HG03196 (cell line): ENCODE measurements around the gene TIMM22.

Experiments
- ATAC-seq: cut with Tn5 transposase; IDR thresholded peaks from one replicate; pipeline ENCODE4 v1.9.1; 2021; ENCODE audit not compliant: unreplicated experiment

TIMM22 gene

GRCh38 chr17:1001640-1002411 is 4.9 kb downstream of the TIMM22 start:
- ATAC-seq, result no peak

GRCh38 chr17:1002412-1002753 is 5.5 kb downstream of the TIMM22 start:
- ATAC-seq, result no peak

DNA sequence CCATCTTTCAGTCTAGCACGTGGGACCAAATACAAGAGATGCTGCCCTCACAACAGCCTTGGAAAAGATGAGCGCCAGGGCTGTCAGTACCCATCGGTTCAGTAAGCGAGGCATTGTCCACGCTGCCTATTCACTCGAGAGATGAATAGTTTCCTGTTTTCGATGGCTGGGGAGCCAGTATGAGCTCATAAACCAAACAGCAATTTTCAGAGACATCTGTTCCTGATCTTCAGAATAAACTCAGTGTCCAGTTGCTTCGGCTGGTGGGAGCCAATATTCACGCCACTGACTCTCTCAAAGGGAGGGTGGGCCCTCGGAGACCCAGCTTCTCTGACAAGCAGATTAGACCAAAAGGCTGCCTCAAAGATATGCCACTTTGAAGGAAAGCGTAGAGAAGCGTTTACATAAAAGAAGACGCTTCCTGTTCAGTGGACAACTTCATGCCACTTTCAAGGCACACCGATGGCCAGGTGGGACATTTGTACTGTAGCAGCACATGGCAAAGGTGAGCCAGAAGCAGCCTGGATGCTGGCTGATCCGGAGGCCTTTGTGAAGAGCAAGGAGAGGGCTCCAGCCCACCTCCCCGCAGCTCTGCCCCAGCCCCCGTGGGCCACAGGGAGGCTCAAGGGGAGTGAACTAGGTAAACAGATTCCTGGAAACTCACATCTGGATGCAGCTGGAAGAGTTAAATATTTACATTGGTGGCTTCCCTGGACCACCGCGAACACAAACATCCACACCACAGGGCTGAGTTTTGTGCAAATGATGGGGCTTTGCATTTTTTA is 6.0 kb downstream of the TIMM22 start:
- ATAC-seq, result no peak

DNA sequence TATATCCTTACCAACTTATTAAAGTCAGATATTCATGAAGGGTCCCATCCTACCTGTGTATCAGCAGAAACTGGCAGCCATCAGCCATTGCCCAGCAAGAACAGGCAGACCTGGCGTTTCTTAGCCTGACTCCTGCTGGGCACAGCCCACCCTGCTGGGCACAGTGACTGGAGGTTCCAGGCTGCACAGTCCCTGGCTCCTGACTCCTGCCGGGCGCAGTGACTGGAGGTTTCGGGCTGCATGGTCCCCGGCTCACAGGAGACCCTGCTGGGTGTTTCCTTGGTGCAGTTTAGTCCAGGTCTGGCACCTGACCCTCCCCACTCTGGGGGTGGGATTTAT is 6.7 kb downstream of the TIMM22 start:
- ATAC-seq, result no peak

- ATAC-seq, result no peak
Measured at GRCh38 chr17:1003972-1004768, 7.2 kb downstream of the TIMM22 start.

DNA sequence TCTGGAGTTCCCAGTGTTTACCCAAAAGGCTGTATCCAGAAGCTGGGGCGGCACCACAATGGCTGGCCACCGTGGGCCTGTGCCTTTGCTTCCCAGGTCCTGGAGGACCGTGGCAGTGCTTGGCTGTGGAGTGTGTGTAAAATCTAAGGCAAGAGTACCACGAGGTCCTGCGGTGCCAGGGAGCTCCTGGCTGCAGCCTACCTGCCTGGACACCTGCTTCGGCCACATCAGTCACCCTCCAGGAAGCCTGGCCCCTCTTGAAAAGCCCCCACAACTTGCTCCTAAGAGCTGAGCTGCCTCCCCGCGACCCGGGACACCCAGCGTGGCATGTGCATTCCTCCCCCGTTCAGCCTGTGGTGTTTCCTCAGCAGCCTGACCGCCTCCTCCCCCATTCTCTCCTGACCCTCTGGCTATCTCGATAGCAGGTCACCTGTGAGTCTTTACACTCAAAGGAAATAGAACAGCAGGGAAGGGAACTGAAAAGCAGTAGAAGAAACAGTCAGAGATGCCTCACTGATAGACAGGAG is 7.9 kb downstream of the TIMM22 start:
- no peak for ATAC-seq

DNA sequence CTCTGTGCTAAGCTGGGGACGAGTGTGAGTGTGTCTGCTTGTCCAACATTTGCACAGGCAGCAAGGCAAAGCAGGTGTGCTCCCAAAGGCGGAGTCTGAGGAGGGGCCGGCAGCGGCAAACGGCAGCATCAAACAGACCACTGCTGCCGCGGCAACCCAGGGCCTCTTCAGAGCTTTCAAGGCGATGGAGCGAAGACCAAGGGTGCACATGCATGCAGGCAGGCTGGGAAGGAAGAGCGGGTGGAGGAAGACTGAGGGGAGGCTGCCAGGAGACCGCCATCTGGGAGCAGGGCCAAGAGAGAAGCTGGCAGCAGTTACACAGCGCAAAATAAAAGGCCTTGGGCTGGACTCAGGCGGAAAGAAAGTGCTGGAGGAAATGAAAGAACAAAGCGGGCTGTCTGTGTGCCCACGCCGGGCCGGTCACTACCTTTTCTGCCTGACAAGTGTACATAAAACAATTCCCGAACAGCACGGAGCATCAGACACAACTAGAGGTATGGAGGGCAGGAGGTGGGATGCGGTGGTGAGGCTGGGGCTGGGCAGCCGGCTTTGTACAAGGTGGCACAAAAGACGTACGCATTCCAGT is 8.5 kb downstream of the TIMM22 start:
- ATAC-seq, result no peak

GRCh38 chr17:1006054-1006453 is 9.1 kb downstream of the TIMM22 start:
- no peak for ATAC-seq

DNA sequence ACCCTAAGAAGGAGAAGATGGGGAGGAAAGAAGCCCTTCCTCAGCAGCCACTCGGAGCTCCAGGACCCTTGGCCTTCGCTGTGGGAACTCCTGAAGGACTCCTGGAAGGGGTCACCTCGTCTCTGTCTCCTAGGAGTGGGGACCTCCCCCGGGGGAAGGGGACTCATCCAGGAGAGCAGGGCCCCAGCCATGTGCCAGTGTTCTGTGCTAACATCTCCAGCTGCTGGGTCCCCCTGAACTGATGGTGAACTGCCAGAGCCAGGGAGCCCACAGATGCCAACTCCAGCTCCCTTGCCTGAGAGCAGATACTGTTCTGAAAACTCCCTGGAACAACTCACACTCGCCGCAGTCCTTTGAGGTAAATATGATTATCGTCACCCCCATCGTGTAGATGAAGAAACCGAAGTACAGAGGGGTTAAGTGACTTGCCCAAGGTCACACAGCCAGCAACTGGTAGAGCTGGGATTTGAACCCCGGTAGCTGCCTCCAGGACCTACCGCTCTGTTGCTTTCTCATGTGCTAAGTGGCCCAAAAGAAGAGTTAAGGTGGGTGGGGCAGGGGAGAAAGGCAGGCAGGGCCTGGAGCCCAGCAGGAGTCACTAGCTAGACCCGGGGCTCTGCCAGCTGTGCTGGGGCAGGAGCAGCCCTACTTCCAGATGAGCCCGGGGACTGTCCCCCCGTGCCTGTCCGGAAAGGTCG is 10.5 kb downstream of the TIMM22 start:
- ATAC-seq, result no peak

GRCh38 chr17:1008008-1008761 is 11.3 kb downstream of the TIMM22 start:
- ATAC-seq, result no peak

DNA sequence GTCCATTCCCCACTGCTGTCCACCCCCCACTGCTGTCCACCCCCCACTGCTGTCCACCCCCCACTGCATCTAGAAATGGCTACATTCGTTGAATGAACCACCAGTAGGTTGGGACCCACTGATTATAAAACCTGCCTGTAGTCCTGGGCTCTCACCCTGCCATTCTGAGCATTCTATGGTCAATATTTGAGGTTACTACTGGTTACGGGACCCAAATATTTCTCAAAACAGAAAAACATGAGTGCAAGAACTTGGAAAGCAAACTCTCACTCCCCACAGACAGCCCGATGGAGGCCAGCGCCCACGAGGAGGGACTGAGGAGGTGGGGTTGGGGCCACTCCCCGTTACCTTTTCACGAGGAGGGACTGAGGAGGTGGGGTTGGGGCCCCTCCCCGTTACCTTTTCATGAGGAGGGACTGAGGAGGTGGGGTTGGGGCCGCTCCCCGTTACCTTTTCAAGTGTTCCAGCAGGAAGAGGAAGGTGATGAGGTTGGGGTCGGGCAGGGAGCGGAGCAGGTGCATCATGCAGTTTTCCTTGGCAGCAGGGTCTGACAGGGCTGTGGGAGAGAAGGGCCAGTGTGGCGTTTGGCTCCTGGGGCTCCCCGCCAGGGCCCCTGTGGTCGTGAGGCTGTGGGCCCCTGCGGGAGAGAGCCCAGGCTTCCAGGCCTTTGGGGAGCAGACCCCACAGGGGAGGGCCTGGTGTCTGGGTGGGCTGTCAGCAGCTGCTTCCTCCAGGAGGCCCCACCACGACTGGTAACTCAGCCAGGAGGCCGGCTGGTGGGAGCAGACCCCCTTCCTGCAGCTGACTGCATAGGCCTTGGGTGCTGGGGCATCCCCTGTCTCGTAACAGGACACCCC is 12.5 kb downstream of the TIMM22 start:
- no peak for ATAC-seq

- ATAC-seq, result no peak
Measured at GRCh38 chr17:1010086-1010450, 13.1 kb downstream of the TIMM22 start.

DNA sequence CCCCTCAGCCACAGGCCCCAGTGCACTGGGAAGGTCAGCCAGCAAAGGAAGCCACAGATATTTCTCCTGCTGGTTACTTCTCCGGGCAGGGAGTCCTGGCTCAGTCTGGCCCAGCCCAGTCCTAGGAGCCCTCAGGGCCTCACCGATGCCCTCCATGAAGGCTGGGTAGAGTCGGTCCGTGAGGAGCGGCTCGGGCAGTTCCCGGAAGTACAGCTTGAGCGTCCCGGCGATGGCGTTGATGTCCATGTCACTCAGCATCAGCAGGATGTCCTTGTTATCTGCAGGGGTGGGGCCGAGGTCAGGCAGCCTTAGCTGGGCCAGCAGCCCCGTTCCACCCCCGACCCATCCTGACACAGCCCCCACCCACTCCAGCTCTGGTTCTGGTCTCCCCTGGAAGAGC is 13.7 kb downstream of the TIMM22 start:
- no peak for ATAC-seq

DNA sequence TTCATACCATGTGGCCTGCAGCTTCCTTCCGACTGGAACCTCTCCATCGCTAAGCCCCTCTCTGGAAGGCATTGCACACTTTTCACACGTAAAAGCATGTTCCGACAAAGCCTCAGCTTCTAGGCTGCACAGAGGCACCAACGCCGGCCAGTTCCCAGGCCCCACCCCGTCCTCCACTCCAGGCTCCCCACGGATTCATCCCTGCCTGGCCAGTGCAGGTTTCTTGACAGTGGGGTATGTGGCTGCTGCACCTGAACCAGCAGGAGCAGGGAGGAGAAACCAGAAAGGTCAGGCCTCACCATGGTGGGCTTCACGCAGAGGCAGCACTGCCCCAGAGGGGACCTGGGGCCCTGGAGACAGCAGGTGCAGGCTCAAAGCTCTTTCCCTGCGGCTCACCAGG is 14.2 kb downstream of the TIMM22 start:
- ATAC-seq, result no peak

GRCh38 chr17:1011760-1012735 is 15.1 kb downstream of the TIMM22 start:
- ATAC-seq, result no peak

DNA sequence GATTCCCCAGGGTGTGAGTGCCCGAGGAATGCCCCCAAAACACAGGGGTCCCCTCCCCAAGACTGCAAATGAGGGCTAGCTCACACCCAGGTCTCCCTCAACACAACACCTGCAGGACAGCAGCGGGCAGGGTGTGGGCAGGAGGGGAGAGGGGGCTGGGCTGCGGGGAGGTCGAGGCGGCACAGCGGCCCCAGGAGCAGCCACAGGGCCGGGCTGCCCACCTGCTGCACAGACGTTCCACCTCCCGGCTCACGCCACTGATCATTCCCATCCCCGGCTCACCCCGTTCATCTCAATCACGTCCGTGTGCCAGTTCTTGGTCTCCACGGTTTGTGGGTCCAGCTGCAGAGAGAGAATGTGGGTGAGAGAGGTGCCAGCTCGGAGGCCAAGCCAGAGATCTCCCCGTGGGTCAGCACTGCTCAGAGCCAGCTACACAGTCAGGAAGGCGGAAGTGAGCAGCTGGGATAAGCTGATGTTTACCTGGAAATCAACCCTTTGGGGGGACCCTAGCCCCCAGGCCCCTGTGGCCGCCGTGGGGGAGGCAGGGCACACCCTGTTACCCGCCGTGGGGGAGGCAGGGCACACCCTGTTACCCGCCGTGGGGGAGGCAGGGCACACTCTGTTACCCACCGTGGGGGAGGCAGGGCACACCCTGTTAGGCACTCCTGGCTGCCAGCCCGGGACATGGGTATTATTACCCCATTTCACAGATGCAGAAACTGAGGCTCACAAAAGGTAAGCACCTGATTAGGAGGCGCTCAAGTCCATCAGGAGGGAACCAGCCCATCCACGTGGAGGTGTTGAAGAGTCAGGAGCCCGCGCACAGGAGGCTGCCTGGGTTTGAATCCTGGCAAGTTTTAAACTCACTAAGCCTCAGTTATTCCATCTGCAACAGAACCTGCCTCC is 16.1 kb downstream of the TIMM22 start:
- ATAC-seq, result no peak

DNA sequence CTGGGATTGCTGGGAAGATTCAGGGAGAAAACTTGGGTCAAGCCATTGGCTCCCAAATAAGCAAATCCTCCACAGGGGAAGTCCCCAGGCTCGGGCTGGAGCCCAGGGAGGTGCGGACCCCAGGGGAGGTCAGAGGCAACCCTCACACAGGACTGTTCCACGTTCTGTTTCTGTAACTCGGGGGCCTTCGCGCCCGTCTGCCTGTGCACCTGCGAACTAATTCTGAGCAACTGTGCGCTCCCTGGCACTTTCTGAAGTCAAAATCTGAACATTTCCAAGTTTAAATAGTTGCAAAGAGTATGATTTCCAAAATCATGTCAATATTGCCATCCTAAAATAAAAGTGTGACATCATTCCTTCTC is 16.8 kb downstream of the TIMM22 start:
- no peak for ATAC-seq
